HAP-1 (cell line): ENCODE measurements around the gene CAMK2D.

ENCODE experiments used
- DNase-seq, 2 experiments: peaks; one replicate each; pipeline ENCODE4 v3.0.0-alpha.2; 2016 to 2020; ENCODE audit warnings: low spot score in 2 of 2
- H3K27me3 ChIP-seq: fragments of 250-450 bp; sonication (Bioruptor Pico); 2 replicates; pipeline ENCODE4 v1.5.1; 2020; ENCODE audit warnings: low read depth, mild to moderate bottlenecking, moderate library complexity
- H3K36me3 ChIP-seq: fragments of 250-450 bp; sonication (Bioruptor Pico); replicated peaks from 2 replicates; pipeline ENCODE4 v1.5.1; 2020; ENCODE audit warnings: mild to moderate bottlenecking
- H3K4me1 ChIP-seq: fragments of 250-450 bp; sonication (Bioruptor Pico); 2 replicates; pipeline ENCODE4 v1.5.1; 2020; ENCODE audit warnings: mild to moderate bottlenecking
- H3K4me3 ChIP-seq: fragments of 250-450 bp; sonication (Bioruptor Pico); 2 replicates; pipeline ENCODE4 v1.5.1; 2020; ENCODE audit warnings: mild to moderate bottlenecking, moderate library complexity
- H3K9me3 ChIP-seq: fragments of 250-450 bp; sonication (Bioruptor Pico); 2 replicates; pipeline ENCODE4 v1.5.1; 2020; ENCODE audit warnings: mild to moderate bottlenecking, moderate library complexity
- in situ Hi-C: fragments of 300-500 bp; cut with MboI; formaldehyde crosslinking; loops from 3 replicates; pipeline ENCODE4 v1.14.3; 2020; ENCODE audit warnings: low sequenced_read_pairs, inconsistent platforms, mixed read lengths

The CAMK2D gene

GRCh38 chr4:113759696-113760093 lies 1.8 kb downstream of the CAMK2D start:
- Histone ChIP-seq H3K27me3 (no peaks in the 10 kb centered on the region), H3K36me3 (no peaks in the 10 kb centered on the region), H3K4me3 (peak overlapping the region; percentile 62), H3K9me3 (no peaks in the 10 kb centered on the region), H3K4me1 (peaks cover 40% of the 10 kb centered on the region)
- in situ Hi-C loops, result loop anchor here (10.0 kb wide), 1 partner anchor 205 kb away; no protein-coding TSS in a partner anchor
- DNase-seq, result peak in 1 of 2 experiments; percentile 35

- DNase-seq, result peak in 1 of 2 experiments; percentile 21
- H3K27me3 ChIP-seq, result no peaks in the 10 kb centered on the region
- in situ Hi-C loops, result no loop called here
- no peaks in the 10 kb centered on the region for H3K9me3 ChIP-seq
- H3K4me3 ChIP-seq, result peak overlapping the region; percentile 62
- H3K4me1 ChIP-seq, result peaks cover 53% of the 10 kb centered on the region
- no peaks in the 10 kb centered on the region for H3K36me3 ChIP-seq
These were observed 3.2 kb downstream of the CAMK2D start for GRCh38 chr4:113758372-113758771.

- peak in 1 of 2 experiments; percentile 38 for DNase-seq
- no peaks in the 10 kb centered on the region; the same call in 1 of the 2 replicates for H3K36me3 ChIP-seq
- peaks cover 54% of the 10 kb centered on the region for H3K4me1 ChIP-seq
- H3K27me3 ChIP-seq, result no peaks in the 10 kb centered on the region
- in situ Hi-C loops, result no loop called here
- no peak overlapping the region for H3K4me3 ChIP-seq
- no peaks in the 10 kb centered on the region for H3K9me3 ChIP-seq
These were observed 4.1 kb downstream of the CAMK2D start for GRCh38 chr4:113757486-113757885.

GRCh38 chr4:113756005-113756410 lies 5.5 kb downstream of the CAMK2D start:
- Histone ChIP-seq H3K36me3 (no peaks in the 10 kb centered on the region; the same call in 1 of the 2 replicates), H3K4me1 (peaks cover 54% of the 10 kb centered on the region)
- in situ Hi-C loops, result no loop called here

GRCh38 chr4:113750734-113751133 lies 10.8 kb downstream of the CAMK2D start:
- DNase-seq, result no peak
- H3K4me1 ChIP-seq, result peaks cover 30% of the 10 kb centered on the region
- no peak overlapping the region for H3K4me3 ChIP-seq
- H3K36me3 ChIP-seq, result no peaks in the 10 kb centered on the region; the same call in 1 of the 2 replicates
- no peaks in the 10 kb centered on the region for H3K27me3 ChIP-seq
- in situ Hi-C loops, result no loop called here
- H3K9me3 ChIP-seq, result no peaks in the 10 kb centered on the region

More at GRCh38 chr4:113756005-113756410, 5.5 kb downstream of the CAMK2D start:
- H3K9me3 ChIP-seq, result no peaks in the 10 kb centered on the region
- peak; percentile 39 to 98 for DNase-seq
- no peak overlapping the region for H3K4me3 ChIP-seq
- H3K27me3 ChIP-seq, result no peaks in the 10 kb centered on the region

GRCh38 chr4:113750296-113750695 lies 11.2 kb downstream of the CAMK2D start:
- H3K27me3 ChIP-seq, result no peaks in the 10 kb centered on the region
- in situ Hi-C loops, result no loop called here
- peaks cover 26% of the 10 kb centered on the region for H3K4me1 ChIP-seq
- H3K4me3 ChIP-seq, result no peak overlapping the region
- H3K9me3 ChIP-seq, result no peaks in the 10 kb centered on the region
- H3K36me3 ChIP-seq, result no peaks in the 10 kb centered on the region; the same call in 1 of the 2 replicates
- no peak for DNase-seq

GRCh38 chr4:113749178-113749577 lies 12.4 kb downstream of the CAMK2D start:
- in situ Hi-C loops, result no loop called here
- Histone ChIP-seq H3K4me1 (peaks cover 14% of the 10 kb centered on the region), H3K27me3 (no peaks in the 10 kb centered on the region), H3K4me3 (no peak overlapping the region), H3K9me3 (no peaks in the 10 kb centered on the region), H3K36me3 (no peaks in the 10 kb centered on the region; the same call in 1 of the 2 replicates)
- DNase-seq, result no peak

- Histone ChIP-seq H3K4me1 (peaks cover 2% of the 10 kb centered on the region), H3K9me3 (no peaks in the 10 kb centered on the region), H3K36me3 (no peaks in the 10 kb centered on the region; the same call in 1 of the 2 replicates), H3K4me3 (no peak overlapping the region), H3K27me3 (no peaks in the 10 kb centered on the region)
- in situ Hi-C loops, result no loop called here
- no peak for DNase-seq
These were observed 13.6 kb downstream of the CAMK2D start for GRCh38 chr4:113747949-113748348.

- in situ Hi-C loops, result no loop called here
These were observed 15.8 kb downstream of the CAMK2D start for GRCh38 chr4:113745711-113746110.

GRCh38 chr4:113744667-113745240 lies 16.8 kb downstream of the CAMK2D start:
- no peaks in the 10 kb centered on the region for H3K9me3 ChIP-seq
- H3K36me3 ChIP-seq, result no peaks in the 10 kb centered on the region
- DNase-seq, result no peak
- no peak overlapping the region for H3K4me3 ChIP-seq
- no peaks in the 10 kb centered on the region for H3K27me3 ChIP-seq
- peaks cover 6% of the 10 kb centered on the region for H3K4me1 ChIP-seq
- in situ Hi-C loops, result no loop called here

More at GRCh38 chr4:113745711-113746110, 15.8 kb downstream of the CAMK2D start:
- H3K9me3 ChIP-seq, result no peaks in the 10 kb centered on the region
- DNase-seq, result no peak
- H3K4me1 ChIP-seq, result no peaks in the 10 kb centered on the region
- H3K27me3 ChIP-seq, result no peaks in the 10 kb centered on the region
- no peaks in the 10 kb centered on the region for H3K36me3 ChIP-seq
- no peak overlapping the region for H3K4me3 ChIP-seq

GRCh38 chr4:113743690-113744089 lies 17.8 kb downstream of the CAMK2D start:
- Histone ChIP-seq H3K36me3 (no peaks in the 10 kb centered on the region), H3K9me3 (no peaks in the 10 kb centered on the region), H3K4me3 (no peak overlapping the region), H3K27me3 (no peaks in the 10 kb centered on the region), H3K4me1 (peaks cover 16% of the 10 kb centered on the region)
- in situ Hi-C loops, result no loop called here
- DNase-seq, result no peak

- in situ Hi-C loops, result no loop called here
- no peak for DNase-seq
- no peaks in the 10 kb centered on the region for H3K9me3 ChIP-seq
- H3K27me3 ChIP-seq, result no peaks in the 10 kb centered on the region
- no peak overlapping the region for H3K4me3 ChIP-seq
- peaks cover 22% of the 10 kb centered on the region for H3K4me1 ChIP-seq
- no peaks in the 10 kb centered on the region for H3K36me3 ChIP-seq
These were observed 18.9 kb downstream of the CAMK2D start for GRCh38 chr4:113742643-113743042.

- Histone ChIP-seq H3K4me1 (peaks cover 22% of the 10 kb centered on the region), H3K4me3 (no peak overlapping the region), H3K9me3 (no peaks in the 10 kb centered on the region), H3K27me3 (no peaks in the 10 kb centered on the region), H3K36me3 (no peaks in the 10 kb centered on the region)
- in situ Hi-C loops, result no loop called here
- no peak for DNase-seq
These were observed 19.6 kb downstream of the CAMK2D start for GRCh38 chr4:113741956-113742355.

GRCh38 chr4:113740857-113741379 lies 20.6 kb downstream of the CAMK2D start:
- in situ Hi-C loops, result no loop called here
- H3K36me3 ChIP-seq, result no peaks in the 10 kb centered on the region
- DNase-seq, result no peak
- H3K9me3 ChIP-seq, result no peaks in the 10 kb centered on the region
- no peak overlapping the region for H3K4me3 ChIP-seq
- H3K27me3 ChIP-seq, result no peaks in the 10 kb centered on the region
- H3K4me1 ChIP-seq, result peaks cover 22% of the 10 kb centered on the region
